GM18907 (cell line): ENCODE measurements around the gene KRTCAP2.

Experiments
- ATAC-seq: cut with Tn5 transposase; IDR thresholded peaks from one replicate; pipeline ENCODE4 v1.9.1; 2021; ENCODE audit warnings: mild to moderate bottlenecking, moderate library complexity; ENCODE audit not compliant: unreplicated experiment

KRTCAP2 gene

DNA sequence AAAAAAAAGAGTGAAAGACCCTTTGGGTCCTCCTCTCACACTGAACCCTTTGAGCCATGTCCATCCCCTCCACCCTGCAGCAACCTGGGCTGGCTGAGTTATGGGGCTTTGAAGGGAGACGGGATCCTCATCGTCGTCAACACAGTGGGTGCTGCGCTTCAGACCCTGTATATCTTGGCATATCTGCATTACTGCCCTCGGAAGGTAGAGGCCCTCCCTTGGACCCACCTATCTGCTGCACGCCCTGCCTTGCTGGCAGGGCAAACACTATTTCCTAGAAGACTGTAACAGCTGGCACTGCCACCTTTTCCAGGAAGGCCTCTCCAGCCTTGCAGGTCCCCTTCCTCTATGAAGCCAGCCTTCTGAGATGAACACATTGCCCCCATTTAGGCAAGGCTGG is 36.4 kb downstream of the KRTCAP2 start:
- no peak for ATAC-seq

DNA sequence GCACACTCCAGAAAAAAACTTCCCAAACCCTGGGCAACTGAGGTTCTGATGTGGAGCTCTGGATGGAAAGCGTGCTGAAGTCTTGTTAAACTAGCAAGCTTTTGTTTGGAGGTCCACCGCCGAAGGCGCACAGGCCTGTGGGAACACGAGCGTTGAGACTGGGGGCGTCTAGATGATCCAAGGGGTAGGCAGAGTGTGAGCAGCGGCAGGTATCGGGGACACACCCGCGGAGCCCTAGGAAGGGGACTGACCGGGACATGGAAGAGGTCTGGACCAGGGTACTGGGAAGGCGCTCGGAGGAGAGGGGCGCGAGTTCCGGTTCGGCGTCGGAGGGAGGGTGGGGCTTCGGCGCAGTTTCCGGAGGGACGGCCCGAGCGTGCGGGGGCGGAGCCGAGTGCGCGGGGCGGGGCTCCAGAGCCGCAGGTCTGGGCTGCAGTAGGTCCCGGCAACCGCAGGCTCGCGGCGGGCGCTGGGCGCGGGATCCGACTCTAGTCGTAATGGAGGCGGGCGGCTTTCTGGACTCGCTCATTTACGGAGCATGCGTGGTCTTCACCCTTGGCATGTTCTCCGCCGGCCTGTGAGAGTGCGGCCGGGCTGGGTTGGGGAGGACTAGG is 37.6 kb downstream of the KRTCAP2 start, which contains the start of gene SLC50A1:
Gene SLC50A1 (plus strand): TSS at position 438 of the 614 bp plus-strand sequence. CDS start 60 bp downstream, at position 498.
- ATAC-seq: peak; percentile 64

GRCh38 chr1:155134880-155135414 is 38.2 kb downstream of the KRTCAP2 start:
- ATAC-seq: no peak

- no peak for ATAC-seq
Observed at GRCh38 chr1:155134322-155134721, 38.8 kb downstream of the KRTCAP2 start.

- no peak for ATAC-seq
Observed at GRCh38 chr1:155133799-155134281, 39.3 kb downstream of the KRTCAP2 start.

- no peak for ATAC-seq
Observed at GRCh38 chr1:155131856-155132255, 41.2 kb downstream of the KRTCAP2 start.

- ATAC-seq: no peak
Observed at GRCh38 chr1:155131285-155131684, 41.8 kb downstream of the KRTCAP2 start.

DNA sequence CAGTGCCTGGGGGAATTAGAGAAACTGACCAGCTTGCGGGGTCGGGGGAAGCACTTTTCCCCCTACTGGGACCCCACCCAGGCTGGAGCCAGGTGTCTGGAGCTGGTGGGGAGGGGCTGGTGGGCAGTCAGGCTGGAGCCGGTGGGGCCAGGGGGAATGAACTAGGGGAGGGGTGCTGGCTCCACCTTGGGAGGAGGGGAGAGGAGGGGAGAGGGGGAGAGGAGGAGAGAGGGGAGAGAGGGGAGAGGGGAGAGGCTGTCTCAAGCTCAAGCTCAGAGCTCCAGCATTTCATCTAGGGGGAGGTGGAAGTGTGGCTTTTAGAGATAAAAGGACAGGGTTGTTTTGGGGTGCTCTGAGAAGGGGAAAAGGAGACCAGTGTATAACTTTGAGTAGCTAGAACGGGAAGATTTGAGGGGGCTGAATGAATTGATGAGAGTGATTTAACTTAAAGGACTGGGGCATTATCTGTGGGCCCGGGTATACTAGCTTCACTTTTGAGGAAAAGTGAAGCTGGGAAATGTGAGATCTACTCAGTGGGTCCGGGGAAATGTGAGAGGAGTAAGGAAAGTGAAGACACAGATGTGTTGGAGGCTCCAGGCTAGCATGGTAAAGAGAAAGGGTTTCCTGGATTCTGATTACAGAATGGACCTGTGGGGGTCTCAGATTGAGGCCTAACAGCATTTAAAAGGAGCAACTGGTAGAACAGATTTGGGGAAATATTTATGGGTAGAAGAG is 42.7 kb downstream of the KRTCAP2 start:
- no peak for ATAC-seq

DNA sequence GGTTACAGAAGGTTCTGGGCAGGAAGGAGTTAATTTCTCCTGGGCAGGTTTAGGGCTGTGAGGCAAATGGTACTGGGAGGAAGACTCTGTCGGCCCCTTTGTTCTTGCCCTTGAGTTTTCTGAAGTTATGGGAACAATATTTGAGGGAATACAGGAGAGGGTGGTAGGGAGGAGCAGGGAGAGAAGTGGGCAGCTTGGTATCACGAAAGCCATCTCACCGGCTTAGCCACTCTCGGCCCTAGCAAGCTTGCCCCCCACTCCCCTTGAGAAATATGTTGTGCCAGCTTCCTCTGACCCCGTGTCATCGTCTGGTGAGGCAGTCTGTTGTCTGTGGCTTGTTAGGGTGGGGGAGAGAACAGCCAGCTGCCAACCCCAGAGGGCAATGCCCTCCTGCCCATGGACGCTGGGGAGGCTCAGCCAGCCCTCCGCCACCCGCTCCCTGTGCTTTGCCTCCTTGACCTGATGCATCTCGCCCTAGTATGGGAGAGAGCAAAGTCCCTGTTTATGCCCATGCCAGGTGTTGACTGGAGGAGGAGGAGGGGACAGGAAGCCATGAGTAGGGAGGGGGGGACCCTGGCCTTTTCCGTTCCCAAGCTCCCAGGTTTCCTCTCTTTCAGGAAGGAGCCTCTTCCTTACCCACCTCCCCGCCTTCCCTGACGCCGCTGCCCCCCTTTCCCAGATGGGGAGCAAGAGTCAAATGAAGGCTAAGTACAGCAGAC is 44.2 kb downstream of the KRTCAP2 start:
- ATAC-seq: no peak

DNA sequence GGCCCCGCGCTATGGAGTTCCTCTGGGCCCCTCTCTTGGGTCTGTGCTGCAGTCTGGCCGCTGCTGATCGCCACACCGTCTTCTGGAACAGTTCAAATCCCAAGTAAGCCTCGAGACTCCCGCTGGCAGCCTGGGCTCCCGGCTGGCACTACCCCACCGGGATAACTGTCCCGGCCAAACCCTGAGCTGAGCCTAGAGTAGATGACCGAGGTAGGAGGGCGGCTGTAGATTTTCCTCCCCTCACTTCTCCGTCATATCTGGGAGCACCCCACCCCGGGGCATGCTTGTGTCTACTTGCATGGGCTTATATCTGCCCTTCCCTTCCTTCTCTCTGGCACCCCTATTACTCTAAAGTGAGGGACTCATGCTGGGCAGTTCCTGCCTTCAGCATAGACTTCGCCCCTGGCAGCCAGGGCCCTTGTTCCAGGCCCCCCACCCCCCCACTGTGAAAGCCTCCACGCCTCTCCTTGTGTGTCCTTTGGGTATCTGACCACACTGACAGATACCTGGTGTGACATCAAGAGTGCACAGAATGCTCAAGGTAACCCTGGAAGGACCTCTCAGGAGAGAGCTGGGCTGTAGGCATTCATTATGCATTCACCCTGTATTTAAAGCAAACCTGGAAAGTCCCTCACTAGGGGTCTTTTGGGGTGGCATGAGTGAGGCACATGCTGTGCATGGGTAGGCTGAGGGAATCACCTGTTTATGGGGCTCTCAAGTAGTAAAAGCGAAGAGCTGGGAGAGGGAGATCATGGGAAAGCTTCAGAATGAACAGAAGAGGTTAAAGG is 44.9 kb downstream of the KRTCAP2 start:
- no peak for ATAC-seq

GRCh38 chr1:155127105-155127966 is 45.8 kb downstream of the KRTCAP2 start, which contains the start of gene EFNA1:
EFNA1 (plus strand) TSS chr1:155127876; CDS start chr1:155127978, 102 bp downstream.
- ATAC-seq: peak; percentile 42

DNA sequence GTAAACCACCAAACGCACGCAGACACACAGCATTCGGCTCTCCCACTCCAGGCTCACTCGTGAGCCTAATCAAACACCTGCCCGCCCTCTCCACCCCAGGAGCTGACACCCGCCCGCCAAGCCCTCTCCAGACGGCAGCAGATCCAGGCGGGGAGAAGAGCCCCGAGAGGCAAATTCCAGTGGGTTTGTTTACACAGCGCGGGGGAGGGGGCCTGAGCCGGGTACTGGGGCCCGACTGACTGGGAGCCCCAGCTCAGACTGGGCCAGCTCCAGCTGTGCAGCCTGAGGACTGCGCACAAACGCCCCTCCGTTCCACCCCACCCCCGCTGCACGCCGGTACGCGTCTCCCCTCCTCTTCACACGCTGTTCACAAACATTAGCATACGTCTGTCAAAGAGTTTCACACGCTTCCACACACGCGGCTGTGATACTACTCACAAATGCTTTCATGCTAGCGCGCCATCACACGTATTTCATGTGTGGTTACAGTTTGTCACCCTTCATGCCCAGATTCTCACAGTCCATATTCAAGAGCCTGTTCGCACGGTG is 46.5 kb downstream of the KRTCAP2 start:
- ATAC-seq: no peak

DNA sequence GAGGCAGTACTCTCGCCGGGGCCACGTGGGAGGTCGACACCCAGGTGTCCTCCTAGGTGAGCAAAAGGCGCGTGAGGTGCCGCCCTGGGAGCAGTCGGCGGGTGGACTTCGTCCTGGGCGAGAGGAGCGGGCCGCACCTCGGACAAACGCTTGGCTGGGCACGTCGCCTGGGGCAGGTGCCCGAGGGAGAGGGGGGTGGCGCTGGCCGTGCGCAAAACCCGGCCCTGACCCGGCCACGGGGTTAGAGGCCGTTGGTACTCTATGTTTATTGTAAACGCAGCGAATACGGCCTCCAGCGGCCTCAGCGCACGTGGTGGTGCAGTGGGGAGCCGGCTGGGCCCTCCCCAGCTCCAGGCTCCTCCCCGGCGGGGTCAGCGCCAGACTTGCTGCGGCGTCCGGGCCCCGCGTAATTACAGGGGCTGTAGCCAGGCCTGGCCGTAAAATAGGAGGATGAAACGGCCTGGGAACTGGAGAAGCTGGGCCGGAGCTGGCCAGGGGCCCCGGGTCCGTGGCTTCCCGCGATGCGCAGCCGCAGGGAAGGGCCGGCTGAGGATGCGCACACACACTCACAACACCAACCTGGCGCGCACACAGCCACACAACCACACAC is 47.1 kb downstream of the KRTCAP2 start:
- no peak for ATAC-seq

- ATAC-seq: no peak
Observed at GRCh38 chr1:155125511-155125945, 47.6 kb downstream of the KRTCAP2 start.

GRCh38 chr1:155124503-155125463 is 48.3 kb downstream of the KRTCAP2 start:
- ATAC-seq: no peak

GRCh38 chr1:155123801-155124200 is 49.3 kb downstream of the KRTCAP2 start:
- ATAC-seq: no peak

- no peak for ATAC-seq
Observed at GRCh38 chr1:155122308-155122707, 50.8 kb downstream of the KRTCAP2 start.

DNA sequence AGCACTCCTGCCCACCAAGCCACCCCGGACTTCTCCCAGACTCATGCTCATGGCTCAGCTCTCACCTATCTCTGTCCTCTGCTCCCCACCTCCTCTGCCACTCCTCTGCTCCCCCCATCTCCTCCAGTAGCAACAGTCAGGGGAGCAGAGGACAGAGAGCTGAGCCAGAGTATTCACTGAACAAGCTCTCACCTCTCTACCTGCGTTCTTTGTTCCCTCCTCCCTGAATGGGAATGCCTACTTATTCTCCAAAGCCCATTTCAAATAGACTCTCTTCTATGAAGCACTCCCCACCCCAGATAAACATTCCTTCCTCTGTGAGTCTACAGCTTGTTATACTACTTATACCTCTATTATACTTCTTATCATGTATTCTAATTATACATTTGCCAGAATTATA is 51.9 kb downstream of the KRTCAP2 start:
- no peak for ATAC-seq
